GM18511 (cell line): ENCODE results near the gene TNN.
"Not testable (repeated sequence)": the region's sequence is repeated elsewhere in the genome, so short reads cannot be mapped to it uniquely, and the experiment has no call there.

Experiments used
- ATAC-seq: cut with Tn5 transposase; IDR thresholded peaks from one replicate; pipeline ENCODE4 v1.9.1; 2021; ENCODE audit warnings: mild to moderate bottlenecking, moderate library complexity; ENCODE audit not compliant: unreplicated experiment

Gene TNN

DNA sequence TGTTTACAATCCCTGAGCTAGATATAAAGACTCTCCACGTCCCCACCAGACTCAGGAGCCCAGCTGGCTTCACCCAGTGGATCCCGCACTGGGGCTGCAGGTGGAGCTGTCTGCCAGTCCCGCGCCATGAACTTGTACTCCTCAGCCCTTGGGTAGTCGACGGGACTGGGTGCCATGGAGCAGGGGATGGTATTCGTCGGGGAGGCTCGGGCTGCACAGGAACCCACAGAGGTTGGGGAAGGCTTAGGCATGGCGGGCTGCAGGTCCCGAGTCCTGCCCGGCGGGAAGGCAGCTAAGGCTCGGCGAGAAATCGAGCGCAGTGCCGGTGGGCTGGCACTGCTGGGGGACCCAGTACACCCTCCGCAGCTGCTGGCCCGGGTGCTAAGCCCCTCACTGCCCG, 34.5 kb downstream of the TNN start:
- not testable (repeated sequence) for ATAC-seq

DNA sequence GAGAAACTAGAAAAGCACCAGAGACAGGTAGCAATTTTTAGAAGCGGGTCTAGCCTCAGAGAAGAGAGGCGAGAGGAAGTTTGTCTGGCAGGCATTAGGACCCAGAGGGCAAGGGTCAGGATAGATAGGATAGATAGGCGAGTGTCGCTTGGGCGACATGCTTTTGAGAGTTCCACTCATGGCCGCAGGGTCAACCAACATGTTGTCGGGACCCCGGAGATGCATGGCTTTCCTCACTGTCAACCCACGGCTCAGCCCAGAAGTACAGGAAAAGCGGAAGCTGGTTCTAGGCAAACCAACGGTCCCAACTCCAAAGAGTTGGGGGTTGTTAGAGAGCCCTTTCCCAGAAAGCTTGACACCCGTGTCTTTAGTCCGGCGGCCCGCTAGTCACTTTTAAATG, 38.9 kb downstream of the TNN start:
- ATAC-seq, result not testable (repeated sequence)

DNA sequence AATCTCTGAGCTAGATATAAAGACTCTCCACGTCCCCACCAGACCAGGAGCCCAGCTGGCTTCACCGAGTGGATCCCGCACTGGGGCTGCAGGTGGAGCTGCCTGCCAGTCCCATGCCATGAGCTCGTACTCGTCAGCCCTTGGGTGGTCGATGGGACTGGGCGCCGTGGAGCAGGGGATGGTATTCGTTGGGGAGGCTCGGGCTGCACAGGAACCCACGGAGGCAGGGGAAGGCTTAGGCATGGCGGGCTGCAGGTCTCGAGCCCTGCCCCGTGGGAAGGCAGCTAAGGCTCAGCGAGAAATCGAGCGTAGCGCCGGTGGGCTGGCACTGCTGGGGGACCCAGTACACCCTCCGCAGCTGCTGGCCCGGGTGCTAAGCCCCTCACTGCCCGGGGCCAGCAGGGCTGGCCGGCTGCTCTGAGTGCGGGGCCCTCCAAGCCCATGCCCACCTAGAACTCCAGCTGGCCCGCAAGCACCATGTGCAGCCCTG, 40.7 kb downstream of the TNN start:
- not testable (repeated sequence) for ATAC-seq

DNA sequence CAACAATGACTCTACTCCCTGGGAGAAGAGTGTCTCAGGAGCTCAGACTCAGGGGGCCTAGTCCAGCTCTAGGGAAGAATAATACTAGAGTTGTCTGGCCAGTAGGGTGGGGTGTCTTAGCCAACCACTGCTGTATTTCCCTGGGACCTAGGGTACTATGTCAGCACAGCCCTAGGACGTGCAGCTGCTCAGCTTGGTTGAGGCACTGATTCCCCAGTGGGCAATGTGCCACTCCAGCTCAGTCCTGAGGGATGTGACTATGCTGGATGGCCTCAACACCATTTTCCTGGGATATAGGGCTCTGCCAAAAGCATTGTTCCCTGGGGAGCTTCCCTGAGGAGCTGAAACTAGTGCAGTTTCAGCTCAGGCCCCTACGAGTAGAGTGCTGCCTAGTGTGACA, 47.4 kb downstream of the TNN start:
- ATAC-seq, result no peak

DNA sequence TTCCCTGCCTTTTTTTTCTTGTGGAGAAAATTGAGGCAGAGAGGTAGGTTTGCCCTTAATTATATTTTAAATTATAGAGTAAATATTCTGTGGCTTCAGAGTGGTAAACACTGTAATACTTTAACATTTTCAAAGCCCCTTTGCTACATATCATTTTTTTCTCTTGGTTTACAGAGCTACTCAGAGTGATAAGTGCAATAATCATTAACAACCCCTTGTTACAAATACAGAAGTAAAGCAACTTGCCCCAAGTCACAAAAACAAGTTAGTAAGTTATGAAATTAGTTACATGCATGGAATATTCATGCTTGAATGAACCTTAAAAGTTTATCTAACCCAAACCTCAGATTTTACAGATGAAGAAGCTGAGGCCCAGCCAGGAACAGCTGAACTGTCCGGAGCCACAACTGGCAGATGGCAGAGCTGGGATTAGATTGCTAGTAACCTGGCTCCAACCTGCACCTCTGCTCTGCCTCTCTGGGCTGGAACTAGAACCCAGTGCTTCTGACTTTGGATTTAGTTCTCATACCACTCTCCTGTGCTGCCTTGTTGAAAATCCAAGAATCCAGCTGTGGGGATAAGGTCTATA, 48.7 kb downstream of the TNN start:
- peak; percentile 67 for ATAC-seq

DNA sequence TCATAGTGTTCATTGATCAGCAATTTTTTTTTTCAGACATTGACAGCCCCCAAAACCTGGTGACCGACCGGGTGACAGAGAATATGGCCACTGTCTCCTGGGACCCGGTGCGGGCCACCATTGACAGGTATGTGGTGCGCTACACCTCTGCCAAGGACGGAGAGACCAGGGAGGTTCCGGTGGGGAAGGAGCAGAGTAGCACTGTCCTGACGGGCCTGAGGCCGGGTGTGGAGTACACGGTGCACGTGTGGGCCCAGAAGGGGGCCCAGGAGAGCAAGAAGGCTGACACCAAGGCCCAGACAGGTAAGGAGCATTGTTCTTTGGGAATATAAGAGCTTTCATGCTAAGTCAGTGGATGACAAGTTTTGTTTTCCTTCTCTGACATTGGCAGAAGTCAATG, 49.3 kb downstream of the TNN start:
- no peak for ATAC-seq

DNA sequence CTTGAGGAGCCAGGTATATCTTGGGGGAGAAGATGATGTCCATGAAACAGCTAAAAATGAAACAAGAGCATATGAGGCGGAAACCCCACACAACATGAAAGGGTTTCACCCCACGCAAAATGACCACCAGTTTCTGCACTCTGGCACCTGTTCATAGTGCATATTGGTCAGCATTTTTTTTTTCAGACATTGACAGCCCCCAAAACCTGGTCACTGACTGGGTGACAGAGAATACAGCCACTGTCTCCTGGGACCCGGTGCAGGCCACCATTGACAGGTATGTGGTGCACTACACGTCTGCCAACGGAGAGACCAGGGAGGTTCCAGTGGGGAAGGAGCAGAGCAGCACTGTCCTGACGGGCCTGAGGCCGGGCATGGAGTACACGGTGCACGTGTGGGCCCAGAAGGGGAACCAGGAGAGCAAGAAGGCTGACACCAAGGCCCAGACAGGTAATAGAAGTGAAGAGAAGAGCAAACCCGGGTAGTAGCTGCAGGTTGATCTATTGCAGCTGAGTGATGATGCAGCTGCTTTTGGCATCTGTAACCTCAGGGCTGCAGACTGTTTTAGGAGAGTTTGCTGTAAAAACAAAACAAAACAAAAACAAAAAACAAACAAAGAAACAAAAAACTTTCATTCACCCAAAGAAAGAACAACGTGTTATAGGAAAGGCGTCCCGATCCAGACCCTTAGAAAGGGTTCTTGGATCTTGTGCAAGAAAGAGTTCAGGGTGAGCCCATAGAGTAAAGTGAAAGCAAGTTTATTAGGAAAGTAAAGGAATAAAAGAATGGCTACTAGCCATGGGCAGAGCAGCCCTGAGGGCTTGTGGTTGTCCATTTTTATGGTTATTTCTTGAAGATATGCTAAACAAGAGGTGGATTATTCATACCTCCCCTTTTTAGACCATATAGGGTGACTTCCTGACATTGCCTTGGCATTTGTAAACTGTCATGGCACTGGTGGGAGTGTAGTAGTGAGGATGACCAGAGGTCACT, 51.0 kb downstream of the TNN start:
- no peak for ATAC-seq

DNA sequence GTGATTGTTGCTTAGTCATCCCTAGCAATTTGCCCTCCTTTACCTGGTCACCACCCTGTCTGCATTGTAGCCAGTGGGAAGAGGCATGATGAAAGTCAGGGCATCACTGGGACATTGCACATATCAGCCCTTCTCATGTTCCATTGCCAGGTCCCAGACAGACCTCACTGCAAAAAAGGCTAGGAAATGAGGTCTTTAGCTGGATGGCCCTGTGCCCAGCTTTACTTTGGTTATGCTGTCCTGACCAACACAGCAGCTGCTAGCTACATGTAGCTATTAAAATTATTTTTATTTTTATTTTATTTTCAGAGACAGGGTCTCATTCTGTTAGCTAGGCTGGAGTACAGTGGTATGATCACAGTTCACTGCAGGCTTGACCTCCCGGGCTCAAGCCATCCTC, 52.9 kb downstream of the TNN start:
- no peak for ATAC-seq

DNA sequence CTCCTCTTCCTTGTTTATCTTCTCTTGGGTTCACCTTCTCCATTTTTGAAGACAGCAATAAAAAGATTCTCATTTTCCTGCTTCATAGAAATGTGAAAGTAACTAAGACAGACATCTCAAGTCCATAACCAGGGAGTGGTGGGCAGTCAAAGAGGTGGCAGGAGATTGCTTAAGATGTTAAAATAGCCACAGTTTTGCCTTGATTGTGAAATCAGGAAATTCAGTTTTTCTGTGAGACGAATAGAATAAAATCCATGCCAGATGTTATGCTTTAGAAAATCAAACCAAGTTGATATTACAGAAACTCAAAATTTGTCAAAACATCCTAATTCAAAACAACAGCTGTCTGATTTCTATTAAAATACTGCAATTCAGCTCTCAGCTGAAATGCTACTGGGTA, 57.2 kb downstream of the TNN start:
- ATAC-seq, result no peak

DNA sequence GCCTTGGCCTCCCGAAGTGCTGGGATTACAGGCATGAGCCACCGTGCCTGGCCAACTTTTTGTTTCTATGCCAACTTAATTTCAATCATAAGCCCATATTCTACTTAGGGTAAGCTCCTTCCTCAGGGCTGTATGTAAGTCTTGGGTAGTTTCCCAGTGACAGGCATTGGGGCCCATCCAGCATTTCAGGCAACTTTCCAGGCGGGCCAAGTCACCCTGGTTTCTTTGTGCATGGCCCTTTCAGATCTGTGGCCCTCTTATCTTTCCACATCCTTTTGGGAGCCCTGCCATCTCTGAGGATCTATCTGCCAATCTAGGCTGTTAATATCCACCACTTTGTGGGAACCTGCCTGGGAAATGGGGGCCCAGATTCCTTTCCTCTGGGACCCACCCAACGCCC, 58.7 kb downstream of the TNN start:
- ATAC-seq, result no peak

DNA sequence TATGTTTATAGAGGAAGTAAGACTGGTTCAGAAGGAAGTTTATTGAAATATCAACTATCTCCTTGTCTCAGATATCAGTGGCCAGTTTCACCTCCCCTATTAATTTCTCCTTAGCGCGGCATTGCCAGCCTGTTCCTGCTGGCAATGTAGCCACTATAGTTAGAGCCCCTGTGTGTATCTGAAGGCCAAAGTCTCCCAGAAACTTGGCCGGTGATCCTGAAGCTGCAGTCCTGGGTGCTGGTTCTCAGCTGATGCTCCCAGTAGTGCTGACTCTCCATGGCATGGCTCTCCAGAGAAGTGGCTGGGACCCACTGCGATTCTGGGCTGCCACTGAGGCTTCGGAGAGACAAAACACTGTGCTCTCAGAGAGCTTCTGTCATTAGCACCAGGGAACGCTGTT, 59.9 kb downstream of the TNN start:
- ATAC-seq, result no peak

DNA sequence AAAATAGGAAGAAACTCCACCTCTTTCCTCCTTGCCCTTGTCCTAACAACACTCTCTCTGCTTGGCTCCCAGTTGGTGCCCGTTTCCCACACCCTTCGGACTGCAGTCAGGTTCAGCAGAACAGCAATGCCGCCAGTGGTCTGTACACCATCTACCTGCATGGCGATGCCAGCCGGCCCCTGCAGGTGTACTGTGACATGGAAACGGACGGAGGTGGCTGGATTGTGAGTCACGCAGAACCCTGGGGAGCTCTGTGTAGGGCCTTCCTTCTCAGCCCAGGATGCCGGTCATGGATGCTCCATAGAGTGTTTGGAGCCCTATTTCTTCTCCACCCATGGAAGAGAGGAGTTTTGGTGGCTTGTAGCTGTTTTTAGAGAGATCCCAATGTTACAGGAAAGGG, 60.9 kb downstream of the TNN start:
- no peak for ATAC-seq

DNA sequence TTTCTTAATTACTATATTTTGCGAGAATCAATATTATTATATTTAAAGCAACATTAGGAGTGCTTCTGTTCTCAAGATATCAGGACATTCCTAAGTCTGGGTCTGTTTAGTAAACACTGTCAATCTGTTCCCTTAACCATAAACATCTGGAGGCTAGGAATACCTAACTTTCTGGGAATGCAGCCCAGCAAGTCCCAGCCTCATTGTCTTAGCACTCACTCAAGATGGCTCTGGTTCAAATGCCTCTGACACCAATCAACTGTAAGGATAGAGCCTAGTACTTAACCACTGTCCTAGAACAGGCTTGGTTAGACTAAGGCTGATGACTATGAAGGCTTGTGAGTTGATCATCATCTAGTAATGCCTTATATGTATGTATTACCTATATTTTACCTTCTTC, 61.5 kb downstream of the TNN start:
- no peak for ATAC-seq

DNA sequence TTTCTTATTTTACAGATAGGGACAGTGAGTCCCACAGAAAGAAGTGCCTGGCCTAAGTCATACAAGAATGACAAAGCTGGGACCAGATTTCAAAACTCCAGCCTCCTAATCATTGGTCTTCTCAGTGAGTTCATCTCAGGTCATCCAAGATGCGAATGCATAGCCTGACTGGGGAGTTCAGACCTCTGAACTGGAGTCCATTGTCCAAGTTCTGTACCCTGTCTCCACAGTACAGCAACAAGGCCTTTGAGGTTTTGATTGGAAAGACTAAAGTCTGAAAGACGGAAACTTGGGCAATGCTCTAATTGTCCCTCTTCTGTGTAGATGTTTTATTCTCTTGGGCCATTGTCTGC, 62.0 kb downstream of the TNN start:
- ATAC-seq, result no peak

DNA sequence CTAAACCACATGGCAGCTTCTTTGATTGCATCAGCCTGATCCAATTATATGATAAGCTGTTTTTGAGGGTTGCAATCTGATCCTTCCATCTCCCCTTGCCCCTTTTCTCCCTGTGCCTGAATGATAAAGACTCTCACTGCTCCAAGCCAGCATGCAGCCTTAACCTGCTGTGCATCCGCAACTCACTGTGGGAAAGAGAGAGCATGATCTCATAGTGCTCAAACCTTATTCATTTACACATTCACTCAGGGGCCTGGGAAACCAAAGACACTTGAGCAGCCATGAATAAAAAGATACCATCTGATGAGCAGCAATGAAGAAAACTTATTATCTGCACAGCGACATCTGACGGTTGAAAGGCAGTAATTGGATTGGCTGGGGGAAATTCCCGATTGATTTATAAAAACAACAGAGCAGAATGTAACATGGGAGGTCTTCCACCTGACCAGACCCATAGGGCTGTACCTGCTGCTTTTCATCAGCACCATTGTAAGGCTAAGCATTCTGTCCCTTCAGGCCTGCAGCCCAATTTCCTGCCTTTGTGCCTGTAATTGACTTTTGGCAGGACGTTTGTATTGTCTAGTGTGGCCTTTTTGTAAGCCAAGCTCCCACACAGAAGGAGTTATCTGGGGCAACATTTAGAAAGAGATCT, 62.5 kb downstream of the TNN start:
- no peak for ATAC-seq

DNA sequence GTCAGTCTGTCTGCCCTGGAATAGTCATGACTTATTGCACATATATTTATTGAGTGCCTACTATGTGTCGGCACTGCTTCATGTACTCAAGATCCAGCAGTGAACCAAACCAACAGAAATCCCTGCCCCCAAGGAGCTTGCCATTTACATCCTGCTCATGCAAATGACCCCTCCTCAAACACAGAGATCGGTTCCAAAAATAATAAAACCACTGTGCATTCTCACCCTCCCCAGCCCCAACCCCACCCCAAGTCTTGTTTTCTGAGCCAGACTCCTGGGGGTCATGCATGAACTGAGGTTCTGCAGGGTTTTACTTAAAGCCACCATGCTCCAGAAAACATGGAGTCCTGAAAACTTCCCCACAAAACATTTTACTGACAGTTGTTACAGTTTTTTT, 63.0 kb downstream of the TNN start:
- ATAC-seq, result no peak

DNA sequence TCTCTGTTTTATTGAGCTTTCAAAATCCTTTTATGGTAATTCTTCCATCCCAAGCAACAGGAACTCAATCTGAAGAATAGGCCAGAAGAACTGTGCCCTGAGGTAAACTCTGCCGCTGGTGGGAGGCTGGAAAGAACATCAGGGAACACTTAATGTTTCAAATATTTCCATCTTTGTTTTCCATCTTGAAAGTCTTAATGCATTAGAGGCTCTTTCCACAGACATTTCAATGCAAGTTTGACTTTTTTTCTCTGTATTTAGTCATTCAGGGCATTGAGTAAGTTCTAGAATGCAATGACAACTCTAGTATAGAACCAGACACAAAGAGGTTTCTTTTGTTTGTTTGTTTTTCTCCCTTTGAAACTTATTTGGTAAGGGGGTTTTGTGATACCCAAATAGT, 63.5 kb downstream of the TNN start:
- ATAC-seq, result no peak

DNA sequence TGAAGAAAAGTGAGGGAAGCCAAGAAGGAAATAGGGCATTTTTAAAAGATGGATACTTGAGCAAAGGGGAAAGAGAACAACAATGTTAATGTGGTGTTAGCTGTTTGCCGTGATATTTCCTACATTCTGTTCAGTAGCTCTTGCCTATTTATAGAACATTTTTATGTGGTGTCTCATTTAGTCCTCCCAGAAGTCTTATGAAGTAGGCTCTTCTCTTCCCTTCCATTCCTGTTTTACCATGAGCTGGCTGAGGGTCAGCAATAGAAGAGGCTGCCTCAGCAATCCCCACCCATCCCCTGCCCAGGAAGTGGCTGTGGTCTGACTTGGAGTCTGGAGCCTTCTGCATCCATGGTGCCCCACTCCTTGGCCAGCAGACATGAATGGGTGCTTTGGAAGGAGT, 64.8 kb downstream of the TNN start:
- no peak for ATAC-seq

DNA sequence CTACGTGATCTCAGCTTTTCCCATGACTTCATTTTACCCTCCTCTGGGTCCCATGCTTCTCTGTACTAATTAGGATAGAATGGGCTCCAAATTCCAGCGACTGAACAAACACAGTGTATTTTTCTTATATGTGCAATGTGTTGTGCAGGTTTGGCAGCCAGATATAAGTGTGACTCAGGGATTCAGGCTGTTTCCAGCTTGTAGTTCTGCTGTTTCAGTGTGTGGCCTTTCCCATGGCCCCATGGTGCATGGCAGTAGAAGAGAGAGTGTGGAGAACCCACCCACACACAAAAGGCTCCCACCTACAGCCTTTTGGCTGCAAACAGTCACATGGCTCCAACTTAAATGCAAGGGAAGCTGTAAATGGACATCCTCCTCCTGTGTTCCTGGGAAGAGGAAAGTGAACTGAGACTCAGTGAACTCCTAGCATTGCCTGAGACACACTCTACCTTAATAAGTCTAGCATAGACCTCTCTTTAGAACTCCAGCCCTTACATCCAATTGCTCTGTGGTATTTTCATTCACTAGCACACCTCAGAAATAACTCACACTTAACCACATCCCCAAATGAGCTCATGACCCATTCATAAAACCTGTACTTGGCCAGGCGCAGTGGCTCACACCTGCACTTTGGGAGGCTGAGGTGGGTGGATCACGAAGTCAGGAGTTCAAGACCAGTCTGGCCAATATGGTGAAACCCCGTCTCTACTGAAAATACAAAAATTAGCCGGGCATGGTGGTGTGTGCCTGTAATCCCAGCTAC, 66.2 kb downstream of the TNN start:
- ATAC-seq, result no peak

DNA sequence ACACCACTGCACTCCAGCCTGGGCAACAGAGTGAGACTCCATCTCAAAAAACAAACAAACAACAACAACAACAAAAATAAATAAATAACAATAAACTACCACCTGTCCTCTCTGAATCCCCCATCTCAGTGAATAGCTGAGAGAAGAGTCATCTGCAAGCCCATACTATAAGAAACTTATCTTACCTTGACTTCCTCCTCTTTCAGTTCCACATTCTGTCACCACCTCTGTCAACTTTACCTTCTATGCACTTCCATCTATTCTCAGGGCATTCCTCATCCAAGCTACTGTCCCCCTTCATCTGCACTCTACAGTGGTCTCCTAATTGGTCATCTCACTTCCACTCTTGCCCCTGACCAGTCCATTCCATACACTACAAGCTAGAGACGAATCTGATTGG, 66.9 kb downstream of the TNN start:
- no peak for ATAC-seq

DNA sequence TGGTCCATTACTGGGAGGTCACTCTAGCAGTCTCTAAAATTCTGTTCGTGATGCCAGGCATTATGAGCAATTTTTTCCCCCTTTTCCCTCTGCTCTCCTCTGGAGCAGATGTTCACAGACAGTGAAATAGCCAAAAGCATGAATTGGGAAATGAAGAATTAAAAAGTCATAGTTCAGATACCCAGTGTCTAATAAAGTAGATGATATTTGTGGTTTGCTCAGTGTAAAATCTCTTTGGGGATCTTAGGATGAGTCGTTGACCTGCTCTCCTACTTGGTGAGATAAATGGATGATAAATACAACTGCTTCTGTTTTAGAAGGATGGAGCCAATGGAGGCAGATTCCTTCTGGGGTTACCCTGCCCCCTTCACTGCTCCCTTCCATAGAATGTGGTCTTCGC, 68.6 kb downstream of the TNN start:
- ATAC-seq, result no peak
